GM19468 (cell line): ENCODE measurements around the gene CAPN9.
"Not testable (repeated sequence)": the region's sequence is repeated elsewhere in the genome, so short reads cannot be mapped to it uniquely, and the experiment has no call there.

ENCODE experiments used
- ATAC-seq: cut with Tn5 transposase; IDR thresholded peaks from one replicate; pipeline ENCODE4 v1.9.1; 2021; ENCODE audit warnings: mild to moderate bottlenecking, moderate library complexity, moderate number of reproducible peaks; ENCODE audit not compliant: unreplicated experiment; ENCODE audit errors: extremely low read depth

The CAPN9 gene

DNA sequence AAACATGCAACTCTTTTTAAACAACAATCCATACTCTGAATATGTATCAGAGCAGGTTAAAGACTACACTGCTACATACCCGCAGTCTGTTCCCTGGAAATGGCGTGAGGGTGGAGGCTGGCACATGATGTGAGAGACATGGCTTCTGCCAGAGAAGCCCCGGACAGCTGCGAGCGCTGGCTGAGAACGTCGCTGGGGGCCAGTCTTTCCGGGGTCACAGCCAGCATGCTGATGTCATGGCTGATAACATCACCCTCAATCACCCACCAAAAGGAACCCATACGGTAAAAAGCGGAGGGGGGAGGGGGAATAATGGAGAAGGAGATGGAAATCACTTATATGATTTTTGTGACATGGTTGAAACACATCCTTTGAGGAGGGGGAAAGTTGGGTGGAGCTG lies 92.0 kb downstream of the CAPN9 start:
- ATAC-seq: no peak

DNA sequence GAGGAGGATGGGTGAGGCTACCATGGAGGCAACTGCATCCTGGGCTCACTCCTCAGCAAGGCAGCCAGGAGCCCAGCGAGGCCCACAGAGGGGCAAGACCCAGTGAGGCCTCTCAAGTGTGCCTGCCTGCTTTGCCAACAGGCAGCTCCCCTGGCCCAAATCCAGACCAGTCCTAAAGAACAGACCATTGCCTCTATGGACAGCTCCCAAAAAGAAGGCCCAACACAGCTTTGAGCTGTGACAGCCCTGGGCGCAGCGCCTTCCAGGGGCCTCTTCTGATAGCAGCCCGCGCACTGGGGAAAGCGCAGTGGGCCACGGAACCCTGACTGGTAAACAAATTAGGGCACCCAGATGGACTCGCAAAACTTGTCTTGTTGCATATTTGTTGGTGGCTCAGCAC lies 95.6 kb downstream of the CAPN9 start:
- no peak for ATAC-seq

DNA sequence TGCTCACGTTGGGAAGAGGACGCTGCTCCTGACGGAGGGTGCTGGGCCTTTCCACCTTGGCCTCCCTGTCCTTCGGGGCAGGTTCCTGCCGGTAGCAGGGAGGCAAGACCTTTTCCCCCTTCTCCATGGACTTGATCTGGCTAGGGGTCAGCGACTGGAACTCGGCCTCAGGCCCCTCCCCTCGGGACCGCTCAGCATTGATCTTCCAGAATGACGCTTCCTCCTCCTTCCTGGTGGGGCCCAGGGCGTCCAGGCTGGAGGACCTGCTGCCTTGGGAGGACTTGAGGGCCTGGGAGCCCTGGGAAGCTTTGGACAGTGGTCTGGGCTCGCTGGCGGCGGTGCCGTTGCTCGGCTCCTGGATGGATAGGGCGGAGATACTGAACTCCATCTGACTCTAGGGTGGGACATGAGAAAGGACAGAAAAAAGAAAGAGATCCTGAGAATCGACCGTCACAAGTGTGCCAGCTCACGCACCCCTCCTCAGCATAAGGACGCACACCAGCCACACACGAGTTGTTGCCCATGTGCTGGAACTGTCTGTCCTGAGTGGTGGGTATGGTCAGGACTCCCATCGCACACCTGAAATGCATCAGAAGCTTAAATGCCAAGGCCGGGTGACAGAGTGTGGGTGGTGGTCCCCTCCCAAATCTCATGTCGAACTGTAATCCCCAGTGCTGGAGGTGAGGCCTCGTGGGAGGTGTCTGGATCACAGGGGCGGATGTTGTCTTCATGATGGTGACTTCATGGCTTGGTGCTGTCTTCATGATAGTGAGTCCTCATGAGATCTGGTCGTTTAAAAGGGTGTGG lies 96.5 kb downstream of the CAPN9 start:
- ATAC-seq: no peak

DNA sequence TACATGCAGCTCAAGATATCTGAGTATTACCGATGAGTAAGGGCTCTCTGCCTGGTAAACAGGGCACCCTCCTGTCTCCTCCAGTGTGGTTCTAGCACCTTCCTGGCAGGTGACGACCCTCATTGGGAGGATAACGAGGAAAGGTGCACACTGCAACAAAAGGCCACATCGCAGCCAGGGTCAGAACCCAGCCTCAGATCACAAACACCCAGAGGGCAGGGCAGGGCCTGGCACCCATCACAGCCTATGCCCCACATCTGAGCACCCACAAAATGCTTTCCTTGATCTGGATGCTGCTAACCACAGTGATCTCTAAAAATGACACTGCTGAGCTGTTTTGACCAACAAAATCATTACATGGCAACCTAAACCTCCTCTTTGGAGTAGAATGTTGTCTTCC lies 97.4 kb downstream of the CAPN9 start:
- no peak for ATAC-seq

DNA sequence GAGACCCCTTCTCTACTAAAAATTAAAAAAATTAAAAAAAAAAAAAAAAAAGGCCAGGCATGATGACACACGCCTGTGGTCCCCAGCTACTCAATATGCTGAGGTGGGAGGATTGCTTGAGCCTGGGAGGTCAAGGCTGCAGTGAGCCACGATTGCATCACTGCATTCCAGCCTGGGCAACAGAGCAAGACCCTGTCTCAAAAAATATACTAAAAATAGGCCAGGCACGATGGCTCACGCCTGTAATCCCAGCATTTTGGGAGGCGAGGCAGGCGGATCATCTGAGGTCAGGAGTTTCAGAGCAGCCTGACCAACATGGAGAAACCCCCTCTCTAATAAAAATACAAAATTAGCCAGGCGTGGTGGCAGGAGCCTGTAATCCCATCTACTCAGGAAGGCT lies 98.0 kb downstream of the CAPN9 start:
- ATAC-seq: not testable (repeated sequence)

DNA sequence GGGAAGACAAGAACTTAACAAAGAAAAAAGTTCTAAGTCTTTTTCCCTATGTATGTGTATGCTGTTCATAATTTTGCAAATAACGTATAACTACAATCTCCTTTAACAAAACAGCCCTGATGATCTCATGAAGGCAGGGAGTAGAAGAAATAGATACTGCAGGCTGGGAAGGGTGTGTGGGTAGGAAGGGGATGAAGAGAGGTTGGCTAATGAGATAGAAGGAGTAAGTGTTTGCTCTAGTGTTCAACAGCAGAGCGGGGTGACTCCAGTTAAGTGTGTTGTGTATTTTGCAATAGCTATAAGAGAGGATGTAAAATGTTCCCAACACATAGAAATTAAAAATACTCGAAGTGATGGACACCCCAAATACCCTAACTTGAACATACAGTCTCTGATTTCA lies 101.0 kb downstream of the CAPN9 start:
- ATAC-seq: no peak

DNA sequence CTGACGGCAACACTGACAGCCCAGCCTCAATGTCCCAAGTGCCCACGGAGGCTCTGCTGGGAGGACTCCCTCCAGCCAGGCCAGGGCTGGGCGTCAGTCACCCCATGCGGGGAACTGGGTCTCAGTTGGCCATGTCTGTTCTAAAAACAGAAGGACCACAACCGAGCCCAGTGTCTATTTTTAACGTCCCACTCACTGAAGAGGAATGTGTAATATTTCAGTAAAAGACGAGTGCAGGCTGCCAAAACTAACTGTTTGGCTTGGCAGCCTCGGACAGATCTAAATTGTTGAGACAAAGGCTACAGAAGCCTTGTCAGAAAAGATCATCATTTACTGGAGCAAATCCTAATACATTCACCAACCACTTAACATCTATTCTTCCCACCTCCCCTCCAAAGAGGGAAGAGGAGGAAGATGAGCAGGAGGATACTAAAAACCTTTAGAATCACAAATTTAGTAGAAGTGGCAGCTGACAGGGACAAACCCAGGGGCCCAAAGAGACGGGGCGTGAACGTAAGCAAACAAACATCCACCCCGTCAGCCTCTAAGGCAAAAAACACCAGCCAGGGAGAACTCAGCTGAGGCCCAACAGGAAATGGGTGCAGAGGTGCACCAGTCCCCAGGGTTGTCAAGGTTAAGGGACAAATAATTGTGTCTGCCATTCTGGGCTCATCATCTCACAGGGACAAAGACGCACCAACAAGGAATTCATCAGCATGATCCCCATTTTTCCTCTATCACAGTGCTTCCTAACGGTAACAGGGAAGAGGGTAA lies 102.5 kb downstream of the CAPN9 start:
- no peak for ATAC-seq

DNA sequence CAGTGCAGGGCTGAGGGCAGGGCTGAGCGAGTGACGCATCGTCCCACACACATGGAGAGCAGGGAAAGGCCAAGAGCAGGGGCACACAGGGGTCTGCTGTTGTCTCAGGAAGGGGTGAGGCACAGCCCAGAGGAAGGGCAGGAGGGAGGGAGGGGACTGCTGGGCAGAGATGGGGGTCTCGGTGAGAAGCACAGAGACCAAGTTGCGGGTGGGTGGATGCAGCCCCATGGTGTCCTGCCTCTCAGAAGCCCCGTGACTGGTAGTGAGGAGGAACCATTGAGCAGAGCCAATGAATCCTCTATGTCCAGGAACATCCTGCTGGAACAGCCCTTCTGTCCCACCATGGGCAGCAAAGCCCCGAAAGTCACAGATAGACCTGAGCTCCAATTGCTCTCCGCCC lies 103.4 kb downstream of the CAPN9 start:
- ATAC-seq: no peak

DNA sequence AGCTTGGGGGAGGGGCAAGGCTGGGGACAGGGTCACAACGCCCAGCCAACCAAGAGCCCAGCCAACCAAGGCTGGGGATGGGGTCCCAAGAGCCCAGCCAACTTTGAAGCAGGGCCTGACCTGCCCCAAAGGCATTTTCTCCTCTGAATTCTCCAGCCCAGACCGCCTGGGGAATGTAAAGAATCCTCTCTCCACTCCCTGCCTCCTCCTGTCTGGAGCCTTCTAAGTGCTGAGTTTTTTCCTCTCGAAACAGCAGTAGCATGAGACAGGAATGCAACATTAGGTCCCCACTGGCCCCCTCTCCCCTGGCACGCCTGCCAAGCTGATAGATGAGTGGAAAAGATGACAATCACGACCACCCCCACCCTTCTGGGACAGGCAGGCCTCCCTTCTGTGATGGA lies 104.1 kb downstream of the CAPN9 start:
- ATAC-seq: no peak
